GM10847 (cell line): ENCODE data around the gene TBX6.

Experiments used
- POLR2A ChIP-seq: IDR thresholded peaks from 2 replicates; pipeline ENCODE4 v1.6.1; 2011; ENCODE audit not compliant: insufficient read length; ENCODE audit errors: extremely low read depth

Gene TBX6

GRCh38 chr16:30083216-30084055 is 8.3 kb downstream of the TBX6 start:
- TF ChIP-seq POLR2A: no peak

GRCh38 chr16:30082545-30083090 is 9.1 kb downstream of the TBX6 start:
- no peak for TF ChIP-seq POLR2A

- TF ChIP-seq POLR2A: no peak
Observed at GRCh38 chr16:30079480-30079879, 12.2 kb downstream of the TBX6 start.

GRCh38 chr16:30078744-30079143 is 13.0 kb downstream of the TBX6 start:
- TF ChIP-seq POLR2A: no peak

- no peak for TF ChIP-seq POLR2A
Observed at GRCh38 chr16:30077656-30078055, 14.1 kb downstream of the TBX6 start.

- TF ChIP-seq POLR2A: no peak
Observed at GRCh38 chr16:30076276-30076791, 15.4 kb downstream of the TBX6 start.

- TF ChIP-seq POLR2A: peak; percentile 84
Observed at GRCh38 chr16:30075503-30076275, 16.0 kb downstream of the TBX6 start, which contains the start of gene PPP4C. TSS of gene PPP4C (plus strand) at chr16:30075994. CDS start at chr16:30076378, 384 bp downstream.

- no peak for TF ChIP-seq POLR2A
Observed at GRCh38 chr16:30070490-30070889, 21.2 kb downstream of the TBX6 start.

- no peak for TF ChIP-seq POLR2A
Observed at GRCh38 chr16:30069611-30070462, 21.9 kb downstream of the TBX6 start.

- TF ChIP-seq POLR2A: no peak
Observed at GRCh38 chr16:30068750-30069610, 22.7 kb downstream of the TBX6 start.

- TF ChIP-seq POLR2A: no peak
Observed at GRCh38 chr16:30068333-30068732, 23.4 kb downstream of the TBX6 start.

- TF ChIP-seq POLR2A: no peak
Observed at GRCh38 chr16:30067584-30067916, 24.2 kb downstream of the TBX6 start.

GRCh38 chr16:30066761-30067583 is 24.8 kb downstream of the TBX6 start:
- no peak for TF ChIP-seq POLR2A
